Type B pancreatic cell (in vitro differentiated cells): ENCODE data around the gene TENT4A. TPM values are rescaled to one million over a fixed set of nuclear protein-coding genes. Genes with fewer than 3 reads are reported as not detected.

Experiments
- DNase-seq: peaks from one replicate; pipeline ENCODE4 v3.0.0; 2021; ENCODE audit warnings: mixed read lengths; ENCODE audit not compliant: unreplicated experiment; ENCODE audit errors: extremely low spot score
- H3K27ac Mint-ChIP-seq: 2 replicates; pipeline ENCODE4 v1.8.0; 2021; ENCODE audit warnings: mild to moderate bottlenecking, mixed read lengths
- H3K27me3 Mint-ChIP-seq: 2 replicates; pipeline ENCODE4 v1.8.0; 2021; ENCODE audit warnings: mixed read lengths
- H3K36me3 Mint-ChIP-seq: 2 replicates; pipeline ENCODE4 v1.8.0; 2021; ENCODE audit warnings: mixed read lengths
- H3K4me1 Mint-ChIP-seq: one replicate; pipeline ENCODE4 v1.8.0; 2021; ENCODE audit warnings: mixed read lengths; ENCODE audit not compliant: unreplicated experiment
- H3K4me3 Mint-ChIP-seq: 2 replicates; pipeline ENCODE4 v1.8.0; 2021; ENCODE audit warnings: mild to moderate bottlenecking, mixed read lengths
- H3K9me3 Mint-ChIP-seq: 2 replicates; pipeline ENCODE4 v1.8.0; 2021; ENCODE audit warnings: mixed read lengths
- total RNA-seq: library from RNA; stranded (reverse); gene quantifications from 2 replicates; pipeline ENCODE4 v1.2.1, GENCODE V29; 2021; ENCODE audit warnings: low replicate concordance
- TF ChIP-seq, protein P1 (sequence below): fragments of 200-600 bp; sonication (generic); conservative IDR thresholded peaks from 2 replicates; pipeline ENCODE4 v1.5.0; 2021; ENCODE audit warnings: antibody characterized with exemption, mild to moderate bottlenecking

TENT4A gene
- total RNA-seq, 1 donor from 2014 or later, result 34.1 TPM

DNA sequence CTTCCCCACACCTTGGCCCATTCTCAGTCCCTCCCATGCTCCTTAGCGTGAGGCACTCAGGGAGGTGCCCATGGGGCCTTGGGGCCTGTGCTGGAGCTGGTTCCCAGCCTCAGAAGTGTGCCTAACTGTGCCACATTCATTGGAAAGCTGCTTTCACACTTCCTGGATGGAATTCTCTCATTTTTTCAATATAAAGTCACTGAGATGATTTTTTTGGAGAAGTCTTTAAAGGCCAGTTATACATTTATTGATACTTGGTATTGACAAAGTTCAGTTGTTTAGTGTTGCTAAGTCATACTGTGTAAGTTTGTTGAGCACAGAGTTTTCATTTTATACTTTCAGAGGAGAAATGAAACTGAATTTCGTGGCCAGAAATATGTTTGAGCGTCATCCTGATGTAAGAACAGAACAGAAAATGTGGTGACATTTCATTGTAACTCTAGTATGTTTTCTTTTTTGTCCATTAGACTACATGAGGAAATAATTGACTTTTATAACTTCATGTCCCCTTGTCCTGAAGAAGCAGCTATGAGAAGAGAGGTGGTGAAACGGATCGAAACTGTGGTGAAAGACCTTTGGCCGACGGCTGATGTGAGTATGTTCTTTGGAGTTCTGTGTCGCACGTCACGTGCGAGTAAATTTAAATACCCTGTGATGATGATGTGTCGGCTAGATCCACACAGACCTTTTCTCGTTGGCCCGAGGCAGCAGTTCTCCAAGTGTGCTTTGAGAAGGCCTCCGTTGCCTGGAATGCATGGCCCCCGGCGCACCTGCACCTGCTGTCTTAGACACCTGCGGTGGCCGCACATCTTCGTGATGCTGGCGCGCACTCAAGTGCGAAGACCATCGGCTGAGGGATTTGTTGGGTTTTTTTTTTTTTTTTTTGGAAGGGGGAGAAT, 24.1 kb downstream of the TENT4A start:
- Mint-ChIP-seq H3K4me1 (peaks cover 16% of the 10 kb centered on the region), H3K27ac (no peak overlapping the region), H3K36me3 (peaks cover 18% of the 10 kb centered on the region), H3K9me3 (no peaks in the 10 kb centered on the region), H3K4me3 (no peak overlapping the region), H3K27me3 (no peaks in the 10 kb centered on the region)
- TF ChIP-seq, protein P1, sequence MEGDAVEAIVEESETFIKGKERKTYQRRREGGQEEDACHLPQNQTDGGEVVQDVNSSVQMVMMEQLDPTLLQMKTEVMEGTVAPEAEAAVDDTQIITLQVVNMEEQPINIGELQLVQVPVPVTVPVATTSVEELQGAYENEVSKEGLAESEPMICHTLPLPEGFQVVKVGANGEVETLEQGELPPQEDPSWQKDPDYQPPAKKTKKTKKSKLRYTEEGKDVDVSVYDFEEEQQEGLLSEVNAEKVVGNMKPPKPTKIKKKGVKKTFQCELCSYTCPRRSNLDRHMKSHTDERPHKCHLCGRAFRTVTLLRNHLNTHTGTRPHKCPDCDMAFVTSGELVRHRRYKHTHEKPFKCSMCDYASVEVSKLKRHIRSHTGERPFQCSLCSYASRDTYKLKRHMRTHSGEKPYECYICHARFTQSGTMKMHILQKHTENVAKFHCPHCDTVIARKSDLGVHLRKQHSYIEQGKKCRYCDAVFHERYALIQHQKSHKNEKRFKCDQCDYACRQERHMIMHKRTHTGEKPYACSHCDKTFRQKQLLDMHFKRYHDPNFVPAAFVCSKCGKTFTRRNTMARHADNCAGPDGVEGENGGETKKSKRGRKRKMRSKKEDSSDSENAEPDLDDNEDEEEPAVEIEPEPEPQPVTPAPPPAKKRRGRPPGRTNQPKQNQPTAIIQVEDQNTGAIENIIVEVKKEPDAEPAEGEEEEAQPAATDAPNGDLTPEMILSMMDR, result no peak
- peak; percentile 48 for DNase-seq

GRCh38 chr5:6739603-6740002, 26.4 kb downstream of the TENT4A start:
- H3K36me3 Mint-ChIP-seq, result peaks cover 21% of the 10 kb centered on the region
- H3K27me3 Mint-ChIP-seq, result no peaks in the 10 kb centered on the region
- H3K4me1 Mint-ChIP-seq, result peaks cover 8% of the 10 kb centered on the region
- peak; percentile 36 for DNase-seq
- no peak overlapping the region for H3K4me3 Mint-ChIP-seq
- no peaks in the 10 kb centered on the region for H3K9me3 Mint-ChIP-seq
- TF ChIP-seq, protein P1, result no peak
- H3K27ac Mint-ChIP-seq, result no peak overlapping the region

DNA sequence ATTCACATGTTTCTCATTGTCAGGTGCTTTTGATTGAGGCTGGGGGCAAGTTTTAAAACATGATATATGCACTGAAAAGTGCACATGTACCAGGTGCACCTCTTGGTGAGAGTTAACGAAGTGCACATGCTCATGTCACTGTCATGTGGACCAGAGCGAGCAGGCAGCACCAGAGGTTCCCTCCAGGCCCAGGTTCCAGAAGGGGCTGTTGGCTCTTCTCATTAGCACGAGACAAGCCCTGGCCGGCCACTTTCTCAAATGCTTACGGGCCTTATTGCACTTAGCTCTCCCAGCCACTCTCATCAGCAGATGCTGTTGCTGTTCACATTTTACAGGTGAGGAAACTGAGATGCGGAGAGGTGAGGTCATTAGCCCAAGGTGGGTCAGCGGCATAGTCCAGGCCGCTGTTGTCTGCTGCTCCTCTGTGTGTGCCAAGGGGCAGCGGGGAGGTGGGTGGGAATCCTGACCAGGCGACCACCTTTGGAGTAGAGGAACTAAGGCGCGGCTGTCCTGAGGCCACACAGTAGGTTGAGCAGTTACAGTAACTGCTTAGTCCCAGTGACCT, 27.4 kb downstream of the TENT4A start:
- peaks cover 4% of the 10 kb centered on the region for H3K4me1 Mint-ChIP-seq
- H3K9me3 Mint-ChIP-seq, result no peaks in the 10 kb centered on the region
- no peaks in the 10 kb centered on the region for H3K27me3 Mint-ChIP-seq
- peak; percentile 36 for DNase-seq
- no peak overlapping the region for H3K4me3 Mint-ChIP-seq
- no peak overlapping the region for H3K27ac Mint-ChIP-seq
- TF ChIP-seq, protein P1, result no peak
- peaks cover 21% of the 10 kb centered on the region for H3K36me3 Mint-ChIP-seq

DNA sequence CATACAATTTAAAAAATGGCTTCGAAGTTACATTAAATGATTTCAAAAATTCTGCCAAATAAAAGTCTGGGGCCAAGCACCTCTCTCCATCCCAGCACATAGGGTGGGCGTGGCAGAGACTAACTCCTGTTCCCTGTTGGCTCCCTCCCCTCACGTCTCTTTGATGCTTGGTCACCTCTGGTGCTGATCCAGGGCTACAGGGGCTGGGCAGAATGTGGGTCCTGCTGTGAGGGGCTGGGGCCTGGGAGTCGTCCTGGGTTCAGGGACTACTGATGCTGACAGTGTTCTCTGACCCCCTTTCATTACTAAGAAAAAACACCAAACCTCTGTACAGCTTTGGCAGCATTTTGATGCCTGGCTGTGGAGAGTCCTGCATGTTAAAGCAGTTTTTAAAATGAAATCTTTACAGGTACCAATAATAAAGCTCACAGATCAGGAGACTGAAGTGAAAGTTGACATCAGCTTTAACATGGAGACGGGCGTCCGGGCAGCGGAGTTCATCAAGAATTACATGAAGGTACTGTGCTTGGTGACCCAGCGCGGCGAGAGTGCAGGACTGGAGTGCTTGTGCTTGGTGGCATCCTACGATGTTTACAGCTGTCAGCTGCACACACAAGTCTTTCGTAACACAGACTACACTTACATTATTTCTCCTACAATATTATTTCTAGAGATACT, 29.0 kb downstream of the TENT4A start:
- Mint-ChIP-seq H3K27me3 (no peaks in the 10 kb centered on the region), H3K36me3 (peaks cover 24% of the 10 kb centered on the region), H3K4me1 (peaks cover 4% of the 10 kb centered on the region), H3K27ac (no peak overlapping the region), H3K9me3 (no peaks in the 10 kb centered on the region), H3K4me3 (no peak overlapping the region)
- DNase-seq, result peak; percentile 45
- TF ChIP-seq, protein P1, result no peak

DNA sequence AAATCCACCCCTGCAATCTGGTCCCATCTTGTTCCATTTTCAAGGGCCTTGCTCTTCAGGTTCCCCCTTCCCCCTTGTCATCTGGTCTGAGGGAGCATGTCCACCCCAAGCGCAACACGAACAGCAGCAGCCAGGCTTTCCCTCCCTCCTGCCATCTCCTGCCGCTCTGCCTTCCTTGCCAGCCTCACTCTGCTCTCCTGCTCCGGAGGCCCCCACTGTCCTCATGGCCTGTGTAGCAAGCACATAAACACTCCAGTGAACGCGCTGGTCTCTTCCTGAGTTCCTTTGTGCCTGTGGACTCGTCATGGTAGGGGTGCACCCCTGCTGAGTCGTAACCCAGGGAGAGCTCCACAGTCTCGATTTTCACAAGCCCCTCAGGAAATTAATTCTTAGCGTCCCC, 29.9 kb downstream of the TENT4A start:
- TF ChIP-seq, protein P1, result no peak
- Mint-ChIP-seq H3K36me3 (peaks cover 20% of the 10 kb centered on the region), H3K27ac (peak overlapping the region; percentile 67), H3K9me3 (no peaks in the 10 kb centered on the region), H3K27me3 (no peaks in the 10 kb centered on the region), H3K4me1 (peaks cover 4% of the 10 kb centered on the region), H3K4me3 (no peak overlapping the region)
- DNase-seq, result peak; percentile 29
